ENCODE measurements around the gene DLGAP5. TPM values are rescaled to one million over a fixed set of nuclear protein-coding genes. Genes with fewer than 3 reads are reported as not detected.

The DLGAP5 gene
- total RNA-seq, 4 donors from 2014 or later: 4.6 to 16.8 (median 9.0) TPM

DNA sequence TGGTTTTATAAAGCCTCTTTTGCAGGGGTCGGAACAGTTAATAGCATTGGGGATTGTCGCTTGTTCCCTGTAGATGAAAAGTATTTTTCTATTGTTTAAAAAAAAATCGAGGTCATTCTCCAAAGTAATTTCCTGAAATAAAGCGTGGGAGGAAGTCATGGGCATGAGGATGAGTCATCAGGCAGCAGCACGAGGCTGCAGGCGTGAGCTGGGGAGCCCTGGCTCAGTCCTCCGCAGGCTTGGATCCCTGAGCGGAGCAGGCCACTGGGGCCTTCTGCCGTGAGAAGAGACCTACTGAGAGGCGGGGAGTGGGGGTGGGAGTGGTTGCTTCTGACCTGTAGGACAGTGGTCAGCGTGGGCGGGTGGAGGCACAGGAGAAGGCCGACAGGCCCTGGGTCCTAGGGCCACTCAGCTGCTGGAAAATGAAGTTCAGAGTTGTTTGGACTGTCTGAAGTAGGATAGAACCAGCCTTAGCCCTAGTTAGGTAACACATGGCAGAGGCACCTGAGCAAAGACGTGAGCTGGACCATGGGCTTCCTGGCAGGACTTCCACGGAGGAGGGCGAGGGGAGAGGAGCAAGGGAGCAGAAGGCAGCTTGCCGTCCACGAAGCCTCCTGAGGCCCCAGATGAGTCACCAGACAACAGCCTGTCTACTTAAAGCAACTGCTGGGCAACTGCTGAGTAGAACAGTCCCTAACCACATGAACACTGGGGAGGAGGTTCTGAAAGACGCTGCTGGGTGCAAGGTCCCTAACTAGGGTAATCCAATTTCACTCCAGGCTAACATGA is 83.4 kb downstream of the DLGAP5 start:
- H3K9me3 ChIP-seq: no peaks in the 10 kb centered on the region
- H3K27me3 ChIP-seq: no peaks in the 10 kb centered on the region
- 4 to 13% methylated on average over 11 to 17 of the region's 19 CpGs for WGBS, 2 donors
- no peak for TF ChIP-seq CTCF (IDR thresholded peaks at IDR 0.05)
- TF ChIP-seq POLR2A (IDR thresholded peaks at IDR 0.05): peak in 1 of 4 donors; percentile 53
- no peaks in the 10 kb centered on the region for H3K36me3 ChIP-seq
- peak overlapping the region in 1 of 4 donors; percentile 22 for H3K4me3 ChIP-seq
- intact Hi-C loops (cut with DNase I): no loop called here
- peaks cover 30 to 72% (median 41%) of the 10 kb centered on the region in 3 donors for H3K4me1 ChIP-seq
- peak overlapping the region; percentile 94 to 99 (median 96) for H3K27ac ChIP-seq
- DNase-seq: peak; percentile 26

GRCh38 chr14:55105991-55106390 is 85.4 kb downstream of the DLGAP5 start:
- 72 to 93% methylated on average over 7 of the region's 7 CpGs for WGBS, 2 donors
- H3K4me3 ChIP-seq: no peak overlapping the region
- no peak for DNase-seq
- intact Hi-C loops (cut with DNase I): no loop called here
- H3K27ac ChIP-seq: peak overlapping the region; percentile 95 to 99 (median 97)
- no peak for TF ChIP-seq CTCF (IDR thresholded peaks at IDR 0.05)
- TF ChIP-seq POLR2A (IDR thresholded peaks at IDR 0.05): no peak
- H3K27me3 ChIP-seq: no peaks in the 10 kb centered on the region
- peaks cover 45 to 86% (median 61%) of the 10 kb centered on the region in 3 donors for H3K4me1 ChIP-seq
- H3K9me3 ChIP-seq: no peaks in the 10 kb centered on the region
- no peaks in the 10 kb centered on the region for H3K36me3 ChIP-seq

- H3K9me3 ChIP-seq: no peaks in the 10 kb centered on the region
- no peaks in the 10 kb centered on the region for H3K27me3 ChIP-seq
- peaks cover 49 to 100% (median 76%) of the 10 kb centered on the region in 3 donors for H3K4me1 ChIP-seq
- no peaks in the 10 kb centered on the region for H3K36me3 ChIP-seq
- intact Hi-C loops (cut with DNase I): no loop called here
- 95 to 98% methylated on average over 6 of the region's 6 CpGs for WGBS, 2 donors
- no peak for TF ChIP-seq POLR2A (IDR thresholded peaks at IDR 0.05)
- no peak for TF ChIP-seq CTCF (IDR thresholded peaks at IDR 0.05)
- no peak for DNase-seq
- H3K27ac ChIP-seq: peak overlapping the region; percentile 95 to 99 (median 97)
- H3K4me3 ChIP-seq: no peak overlapping the region
Observed at GRCh38 chr14:55103971-55104954, 87.1 kb downstream of the DLGAP5 start.

DNA sequence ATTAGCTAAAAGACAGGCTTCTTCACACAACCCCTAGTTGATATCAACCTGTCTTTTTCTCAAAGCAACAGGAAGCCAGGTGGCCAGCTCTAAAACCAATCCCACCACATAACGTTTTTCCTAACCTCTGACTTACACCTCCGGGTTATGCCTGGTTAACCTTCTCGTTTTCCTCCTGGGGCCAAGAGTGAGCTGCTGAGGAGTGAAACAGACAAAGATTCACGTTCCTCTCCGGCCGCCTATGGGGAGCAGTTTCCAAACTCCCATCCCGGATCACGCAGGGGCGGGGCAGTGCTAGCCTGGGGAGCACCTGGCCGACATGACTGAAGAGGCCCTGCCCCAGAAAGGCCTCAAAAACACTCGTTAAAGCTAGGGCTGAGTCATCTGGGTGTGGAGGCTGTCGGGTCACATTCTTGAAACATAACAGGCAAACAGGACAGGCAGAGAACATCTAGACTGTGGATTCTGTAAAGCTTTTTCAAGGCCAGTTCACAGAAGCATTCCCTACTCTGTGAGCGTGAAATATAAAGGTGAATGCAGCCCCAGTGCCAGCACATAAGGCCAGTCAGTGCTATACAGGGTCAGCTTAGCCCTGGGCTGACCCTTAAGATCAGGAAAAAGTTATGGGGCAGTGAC is 88.3 kb downstream of the DLGAP5 start:
- Histone ChIP-seq H3K4me3 (peak overlapping the region in 3 of 4 donors; percentile 19 to 50 (median 33)), H3K36me3 (no peaks in the 10 kb centered on the region), H3K4me1 (peaks cover 45 to 100% (median 79%) of the 10 kb centered on the region in 3 donors), H3K9me3 (no peaks in the 10 kb centered on the region), H3K27ac (peak overlapping the region; percentile 95 to 99 (median 97)), H3K27me3 (no peaks in the 10 kb centered on the region)
- intact Hi-C loops (cut with DNase I): no loop called here
- peak; percentile 37 for DNase-seq
- TF ChIP-seq CTCF (IDR thresholded peaks at IDR 0.05) (peak in 1 of 6 experiments; percentile 2), POLR2A (IDR thresholded peaks at IDR 0.05) (peak in 1 of 4 donors; percentile 58)
- 5 to 11% methylated on average over 5 to 10 of the region's 13 CpGs for WGBS, 2 donors

Data from esophagus squamous epithelium (tissue), 5 donors.